Stimulated activated CD4-positive, alpha-beta T cell treated with anti-CD3 and anti-CD28 coated beads, Interleukin-4, amount 100 ng/mL, for 1 hour (primary cell): ENCODE measurements around the gene WDR35.
"Not testable (repeated sequence)": the region's sequence is repeated elsewhere in the genome, so short reads cannot be mapped to it uniquely, and the experiment has no call there.

Experiments
- DNase-seq: peaks from one replicate; pipeline ENCODE4 v3.0.0-alpha.2; 2020

The WDR35 gene

GRCh38 chr2:19933351-19933981 is 56.4 kb downstream of the WDR35 start:
- no peak for DNase-seq

GRCh38 chr2:19932928-19933327 is 57.0 kb downstream of the WDR35 start:
- DNase-seq = no peak

GRCh38 chr2:19929226-19929625 is 60.7 kb downstream of the WDR35 start:
- DNase-seq = no peak

- not testable (repeated sequence) for DNase-seq
Observed at GRCh38 chr2:19927816-19928215, 62.1 kb downstream of the WDR35 start.

- DNase-seq = not testable (repeated sequence)
Observed at GRCh38 chr2:19924526-19924925, 65.4 kb downstream of the WDR35 start.

- not testable (repeated sequence) for DNase-seq
Observed at GRCh38 chr2:19922188-19922587, 67.7 kb downstream of the WDR35 start.

GRCh38 chr2:19916385-19916950 is 73.4 kb downstream of the WDR35 start:
- no peak for DNase-seq

- no peak for DNase-seq
Observed at GRCh38 chr2:19914266-19914975, 75.5 kb downstream of the WDR35 start.

GRCh38 chr2:19911808-19912509 is 77.9 kb downstream of the WDR35 start:
- no peak for DNase-seq

- no peak for DNase-seq
Observed at GRCh38 chr2:19902216-19902740, 87.6 kb downstream of the WDR35 start.

- DNase-seq = peak; percentile 93
Observed at GRCh38 chr2:19901442-19902215, 88.3 kb downstream of the WDR35 start, which contains the start of gene TTC32. TTC32 (minus strand) TSS chr2:19901983; CDS start chr2:19901854, 129 bp downstream.

GRCh38 chr2:19900931-19901441 is 88.9 kb downstream of the WDR35 start:
- no peak for DNase-seq

GRCh38 chr2:19899985-19900930 is 89.6 kb downstream of the WDR35 start:
- no peak for DNase-seq

- no peak for DNase-seq
Observed at GRCh38 chr2:19898592-19899329, 91.1 kb downstream of the WDR35 start.

- DNase-seq = no peak
Observed at GRCh38 chr2:19897623-19898245, 92.2 kb downstream of the WDR35 start.

GRCh38 chr2:19895535-19895934 is 94.4 kb downstream of the WDR35 start:
- no peak for DNase-seq

- DNase-seq = no peak
Observed at GRCh38 chr2:19894134-19894792, 95.6 kb downstream of the WDR35 start.

- no peak for DNase-seq
Observed at GRCh38 chr2:19893520-19894133, 96.3 kb downstream of the WDR35 start.

- not testable (repeated sequence) for DNase-seq
Observed at GRCh38 chr2:19891971-19892370, 97.9 kb downstream of the WDR35 start.
